GM23248 (cell line): ENCODE measurements around the gene GABRB3. TPM values are rescaled to one million over a fixed set of nuclear protein-coding genes. Genes with fewer than 3 reads are reported as not detected.

ENCODE experiments used
- DNase-seq: peaks from one replicate; pipeline ENCODE4 v3.0.0-alpha.2; 2015
- H2AFZ ChIP-seq: fragments of 200-600 bp; sonication (generic); 2 replicates; pipeline ENCODE4 v1.6.1; 2016; ENCODE audit warnings: antibody characterized with exemption
- H3F3A ChIP-seq: fragments of 200-600 bp; sonication (generic); 2 replicates; pipeline ENCODE4 v1.6.1; 2016; ENCODE audit warnings: mild to moderate bottlenecking, antibody characterized with exemption, mixed run types; ENCODE audit not compliant: insufficient read depth
- H3K27ac ChIP-seq: fragments of 200-600 bp; sonication (generic); 2 replicates; pipeline ENCODE4 v1.5.1; 2016; ENCODE audit warnings: mild to moderate bottlenecking
- H3K27me3 ChIP-seq: fragments of 200-600 bp; sonication (generic); replicated peaks from 2 replicates; pipeline ENCODE4 v1.6.1; 2016; ENCODE audit warnings: mild to moderate bottlenecking; ENCODE audit not compliant: insufficient read depth
- H3K36me3 ChIP-seq: fragments of 200-600 bp; sonication (generic); 2 replicates; pipeline ENCODE4 v1.6.1; 2016; ENCODE audit warnings: low read depth, mild to moderate bottlenecking
- H3K4me1 ChIP-seq: fragments of 200-600 bp; sonication (generic); 2 replicates; pipeline ENCODE4 v1.6.1; 2016; ENCODE audit warnings: mild to moderate bottlenecking; ENCODE audit not compliant: insufficient read depth
- H3K4me2 ChIP-seq: fragments of 200-600 bp; sonication (generic); one replicate; pipeline ENCODE4 v1.6.1; 2016; ENCODE audit warnings: mild to moderate bottlenecking; ENCODE audit not compliant: unreplicated experiment
- H3K4me3 ChIP-seq: fragments of 200-600 bp; sonication (generic); 2 replicates; pipeline ENCODE4 v1.5.1; 2016; ENCODE audit warnings: mild to moderate bottlenecking
- H3K79me2 ChIP-seq: fragments of 200-600 bp; sonication (generic); 2 replicates; pipeline ENCODE4 v1.6.1; 2016; ENCODE audit warnings: mild to moderate bottlenecking; ENCODE audit not compliant: insufficient read depth
- H3K9ac ChIP-seq: fragments of 200-600 bp; sonication (generic); 2 replicates; pipeline ENCODE4 v1.6.1; 2016; ENCODE audit warnings: mild to moderate bottlenecking
- H3K9me2 ChIP-seq: fragments of 200-600 bp; sonication (generic); 2 replicates; pipeline ENCODE4 v1.6.1; 2016; ENCODE audit warnings: mixed run types, mild to moderate bottlenecking, moderate library complexity; ENCODE audit not compliant: insufficient read depth
- H3K9me3 ChIP-seq: fragments of 200-600 bp; sonication (generic); one replicate; pipeline ENCODE4 v1.6.1; 2017; ENCODE audit warnings: low read depth
- H4K20me1 ChIP-seq: fragments of 200-600 bp; sonication (generic); 2 replicates; pipeline ENCODE4 v1.6.0; 2016; ENCODE audit not compliant: insufficient read depth
- EZH2 ChIP-seq: fragments of 200-600 bp; sonication (generic); IDR thresholded peaks from 2 replicates; pipeline ENCODE4 v1.6.1; 2018; ENCODE audit warnings: antibody characterized with exemption, mild to moderate bottlenecking; ENCODE audit not compliant: insufficient read depth, poor library complexity, severe bottlenecking
- EZH2phosphoT487 ChIP-seq: fragments of 200-600 bp; sonication (generic); IDR thresholded peaks from 2 replicates; pipeline ENCODE4 v1.6.1; 2018; ENCODE audit warnings: antibody characterized with exemption, moderate library complexity, mild to moderate bottlenecking, low read depth; ENCODE audit not compliant: insufficient read depth
- WGBS, 2 experiments: methylation state at CpG; one replicate each; pipeline ENCODE4 v1.1.6; 2015 to 2017; ENCODE audit warnings: low lambda C conversion rate in 2 of 2, low coverage in 1 of 2; ENCODE audit errors: missing lambda C conversion rate in 2 of 2; 5-methylcytosine and 5-hydroxymethylcytosine counted together
- in situ Hi-C: fragments of 300-500 bp; cut with MboI; formaldehyde crosslinking; loops from 2 replicates; pipeline ENCODE4 v1.15.0; 2020
- polyA plus RNA-seq: library from polyadenylated mRNA; unstranded; fragments of >200 nt; fragmentation: Nextera tagmentation; extraction: Ambion mirVana; gene quantifications from 2 replicates; pipeline ENCODE4 v1.2.1, GENCODE V29; 2016
- total RNA-seq: library from RNA; depleted of rRNA; stranded (reverse); fragments of >200 nt; shearing (Covaris generic); gene quantifications from 2 replicates; pipeline ENCODE4 v1.2.3, GENCODE V29; 2014

Gene GABRB3
- total and polyA plus RNA-seq, 2 experiments from 2014 or later, result 0.15 TPM; not detected in 1

DNA sequence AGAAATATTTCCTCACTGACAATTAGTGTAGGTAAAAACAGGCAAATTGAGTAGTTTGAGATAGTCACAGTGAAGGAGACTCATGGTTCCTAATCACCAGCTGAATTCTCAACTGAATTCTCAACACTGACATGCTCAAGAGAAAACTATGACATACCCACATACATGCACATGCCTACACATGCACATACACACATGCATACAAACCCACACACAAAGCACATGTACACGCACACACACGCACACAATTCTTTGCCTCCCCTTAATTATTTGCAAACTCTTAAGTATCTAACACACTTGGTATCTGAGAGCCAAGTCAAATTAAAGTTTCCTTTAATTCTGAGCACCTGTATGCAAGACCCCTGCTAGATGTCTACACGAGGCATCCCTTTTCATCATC lies 111.8 kb downstream of the GABRB3 start:
- Histone ChIP-seq H3K4me1 (no peaks in the 10 kb centered on the region), H3K4me3 (no peak overlapping the region), H3K36me3 (no peaks in the 10 kb centered on the region), H3K27ac (no peak overlapping the region), H3K9ac (no peak overlapping the region), H4K20me1 (no peaks in the 10 kb centered on the region), H2AFZ (no peak overlapping the region), H3K9me3 (no peaks in the 10 kb centered on the region), H3K4me2 (no peak overlapping the region), H3K79me2 (no peaks in the 10 kb centered on the region), H3K9me2 (no peaks in the 10 kb centered on the region), H3K27me3 (no peaks in the 10 kb centered on the region), H3F3A (no peaks in the 10 kb centered on the region)
- 50 to 52% methylated on average over 3 of the region's 3 CpGs for WGBS, 2 experiments
- in situ Hi-C loops, result no loop called here
- DNase-seq, result no peak
- TF ChIP-seq EZH2 (no peak), EZH2phosphoT487 (no peak)

DNA sequence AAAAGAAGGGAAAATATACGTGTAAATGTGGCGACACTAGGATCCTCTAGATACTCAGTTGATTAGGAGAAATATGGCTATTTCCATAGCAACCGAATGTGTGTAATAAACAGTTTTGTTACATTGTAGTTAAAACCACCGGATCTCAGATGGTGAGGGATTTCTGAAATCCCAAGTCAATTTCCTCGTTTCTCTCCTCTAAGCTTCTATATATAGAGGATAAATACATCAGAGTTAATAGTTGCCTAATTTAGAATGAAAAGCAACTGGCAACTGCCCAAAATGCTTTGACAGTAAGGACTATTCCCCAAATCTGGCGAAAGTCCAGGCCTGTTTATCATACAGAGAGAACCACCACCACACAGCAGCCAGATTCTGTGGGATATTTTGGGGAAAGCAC lies 112.6 kb downstream of the GABRB3 start:
- in situ Hi-C loops, result no loop called here
- H3K4me3 ChIP-seq, result no peak overlapping the region

DNA sequence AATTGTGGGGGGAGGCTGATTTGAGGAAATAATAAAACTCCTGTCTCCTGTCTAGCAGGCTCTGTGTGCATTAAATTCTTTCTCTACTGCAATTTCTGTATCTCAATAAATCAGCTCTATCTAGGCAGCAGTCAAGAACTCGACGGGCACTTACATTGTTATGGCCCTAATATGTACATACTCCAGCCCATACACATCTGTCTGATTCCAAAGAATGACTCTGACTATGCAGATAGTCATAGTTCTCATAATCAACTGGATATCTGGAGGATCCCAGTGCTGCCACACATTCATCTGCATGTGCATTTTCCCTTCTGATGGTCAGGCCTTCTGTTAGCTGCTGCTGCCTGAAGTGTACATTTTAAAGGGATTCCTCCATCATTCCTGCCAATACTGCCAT lies 114.6 kb downstream of the GABRB3 start:
- H3K4me1 ChIP-seq, result no peaks in the 10 kb centered on the region
- H3K79me2 ChIP-seq, result no peaks in the 10 kb centered on the region
- WGBS, 2 experiments, result 4 to 13% methylated on average over 2 of the region's 2 CpGs
- no peak for DNase-seq
- H3K4me3 ChIP-seq, result no peak overlapping the region
- no peak overlapping the region for H2AFZ ChIP-seq
- no peaks in the 10 kb centered on the region for H3K9me2 ChIP-seq
- H3K9me3 ChIP-seq, result no peaks in the 10 kb centered on the region
- no peaks in the 10 kb centered on the region for H3K36me3 ChIP-seq
- no peaks in the 10 kb centered on the region for H3F3A ChIP-seq
- no peak overlapping the region for H3K27ac ChIP-seq
- no peaks in the 10 kb centered on the region for H3K27me3 ChIP-seq
- no peaks in the 10 kb centered on the region for H4K20me1 ChIP-seq
- no peak for TF ChIP-seq EZH2
- TF ChIP-seq EZH2phosphoT487, result no peak
- no peak overlapping the region for H3K9ac ChIP-seq
- H3K4me2 ChIP-seq, result no peak overlapping the region
- in situ Hi-C loops, result no loop called here

More for the DNA sequence above, 112.6 kb downstream of the GABRB3 start:
- no peak overlapping the region for H2AFZ ChIP-seq
- WGBS, 2 experiments, result 8 to 11% methylated on average over 6 of the region's 6 CpGs
- no peaks in the 10 kb centered on the region for H4K20me1 ChIP-seq
- H3F3A ChIP-seq, result no peaks in the 10 kb centered on the region
- H3K79me2 ChIP-seq, result no peaks in the 10 kb centered on the region
- TF ChIP-seq EZH2phosphoT487, result no peak
- no peak for TF ChIP-seq EZH2
- H3K27me3 ChIP-seq, result no peaks in the 10 kb centered on the region
- no peak overlapping the region for H3K9ac ChIP-seq
- H3K9me2 ChIP-seq, result no peaks in the 10 kb centered on the region
- no peak for DNase-seq
- H3K4me2 ChIP-seq, result no peak overlapping the region
- no peaks in the 10 kb centered on the region for H3K4me1 ChIP-seq
- no peak overlapping the region for H3K27ac ChIP-seq
- H3K9me3 ChIP-seq, result no peaks in the 10 kb centered on the region
- no peaks in the 10 kb centered on the region for H3K36me3 ChIP-seq

DNA sequence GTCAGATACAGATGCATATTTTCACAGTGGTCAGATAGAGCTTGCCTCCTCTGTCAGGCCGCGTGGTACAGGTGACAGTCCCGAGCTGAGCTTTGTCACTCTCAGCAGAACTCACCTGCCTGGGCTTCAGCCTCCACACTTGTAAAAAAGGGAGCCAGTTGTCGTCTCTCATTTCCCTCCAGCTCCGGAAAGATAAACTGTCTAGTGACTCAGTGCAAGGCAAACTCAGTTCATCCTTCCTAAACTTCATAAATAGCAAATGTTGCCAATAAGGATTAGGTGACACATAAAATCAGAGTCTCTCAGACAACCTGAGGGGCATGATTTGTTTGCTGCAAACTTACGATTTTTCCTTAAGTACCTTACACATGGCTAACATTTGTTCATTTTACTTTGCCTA lies 116.8 kb downstream of the GABRB3 start:
- H2AFZ ChIP-seq, result no peak overlapping the region
- H3K9me2 ChIP-seq, result no peaks in the 10 kb centered on the region
- H3K79me2 ChIP-seq, result no peaks in the 10 kb centered on the region
- H3K9me3 ChIP-seq, result no peaks in the 10 kb centered on the region
- no peak overlapping the region for H3K9ac ChIP-seq
- no peaks in the 10 kb centered on the region for H4K20me1 ChIP-seq
- WGBS, 2 experiments, result 37 to 39% methylated on average over 6 of the region's 6 CpGs
- in situ Hi-C loops, result no loop called here
- H3K27me3 ChIP-seq, result no peaks in the 10 kb centered on the region
- no peak for DNase-seq
- no peak overlapping the region for H3K27ac ChIP-seq
- no peaks in the 10 kb centered on the region for H3F3A ChIP-seq
- H3K4me3 ChIP-seq, result no peak overlapping the region
- no peaks in the 10 kb centered on the region for H3K36me3 ChIP-seq
- no peak overlapping the region for H3K4me2 ChIP-seq
- no peak for TF ChIP-seq EZH2
- TF ChIP-seq EZH2phosphoT487, result no peak
- H3K4me1 ChIP-seq, result no peaks in the 10 kb centered on the region

DNA sequence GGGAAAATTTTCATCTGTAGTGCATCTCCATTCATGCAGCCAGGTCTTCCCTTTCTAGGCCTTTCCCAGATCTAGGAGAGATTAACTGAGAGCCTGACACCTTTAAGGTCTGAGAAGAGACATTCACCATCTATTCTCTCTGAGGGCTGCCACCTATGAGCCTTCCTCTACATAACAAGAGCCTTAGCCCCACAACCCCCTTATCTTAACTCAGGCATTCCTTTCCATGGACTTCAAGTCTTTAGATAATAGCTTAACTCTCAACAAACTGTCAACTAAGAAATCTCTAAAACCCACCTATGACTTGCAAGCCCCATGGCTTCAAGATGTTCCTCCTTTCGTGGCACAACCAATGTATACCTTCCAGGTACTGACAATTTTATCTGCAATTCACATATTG lies 121.0 kb downstream of the GABRB3 start:
- Histone ChIP-seq H3K4me2 (no peak overlapping the region), H3K27ac (no peak overlapping the region), H4K20me1 (no peaks in the 10 kb centered on the region), H3F3A (no peaks in the 10 kb centered on the region), H3K4me1 (no peaks in the 10 kb centered on the region), H3K9me3 (no peaks in the 10 kb centered on the region), H3K27me3 (no peaks in the 10 kb centered on the region), H3K9ac (no peak overlapping the region), H3K9me2 (no peaks in the 10 kb centered on the region), H3K4me3 (no peak overlapping the region), H2AFZ (no peak overlapping the region), H3K36me3 (no peaks in the 10 kb centered on the region), H3K79me2 (no peaks in the 10 kb centered on the region)
- in situ Hi-C loops, result no loop called here
- WGBS, 2 experiments, result 0 to 10% methylated on average over 1 of the region's 1 CpG
- TF ChIP-seq EZH2, result no peak
- no peak for DNase-seq
